Femur (tissue), 1 donor: Measurements from ENCODE around the gene DUSP15.
A peak's percentile ranks its signal among the peaks of the same experiment; 100 is the strongest.

Source experiments
- DNase-seq: peaks from one replicate; pipeline ENCODE4 v3.0.0-alpha.2; 2017

DUSP15 gene

DNA sequence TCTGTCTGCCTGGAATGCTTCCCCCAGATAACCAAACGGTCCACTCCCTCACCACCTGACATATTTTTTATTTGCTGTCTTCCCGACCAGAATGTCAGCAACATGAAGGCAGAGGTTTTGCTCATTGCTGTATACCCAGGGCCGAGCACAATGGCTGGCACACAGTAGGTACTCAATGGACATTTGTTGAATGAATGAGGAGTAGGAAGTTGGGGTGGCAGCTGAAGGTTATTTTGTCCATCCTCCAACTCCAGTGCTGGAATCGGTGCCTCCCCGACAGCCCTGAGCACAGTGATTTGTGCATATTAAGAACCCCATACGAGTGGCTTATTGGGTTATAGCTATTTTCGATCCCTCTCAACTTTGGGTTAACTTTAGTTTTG is 10.3 kb downstream of the DUSP15 start:
- no peak for DNase-seq

DNA sequence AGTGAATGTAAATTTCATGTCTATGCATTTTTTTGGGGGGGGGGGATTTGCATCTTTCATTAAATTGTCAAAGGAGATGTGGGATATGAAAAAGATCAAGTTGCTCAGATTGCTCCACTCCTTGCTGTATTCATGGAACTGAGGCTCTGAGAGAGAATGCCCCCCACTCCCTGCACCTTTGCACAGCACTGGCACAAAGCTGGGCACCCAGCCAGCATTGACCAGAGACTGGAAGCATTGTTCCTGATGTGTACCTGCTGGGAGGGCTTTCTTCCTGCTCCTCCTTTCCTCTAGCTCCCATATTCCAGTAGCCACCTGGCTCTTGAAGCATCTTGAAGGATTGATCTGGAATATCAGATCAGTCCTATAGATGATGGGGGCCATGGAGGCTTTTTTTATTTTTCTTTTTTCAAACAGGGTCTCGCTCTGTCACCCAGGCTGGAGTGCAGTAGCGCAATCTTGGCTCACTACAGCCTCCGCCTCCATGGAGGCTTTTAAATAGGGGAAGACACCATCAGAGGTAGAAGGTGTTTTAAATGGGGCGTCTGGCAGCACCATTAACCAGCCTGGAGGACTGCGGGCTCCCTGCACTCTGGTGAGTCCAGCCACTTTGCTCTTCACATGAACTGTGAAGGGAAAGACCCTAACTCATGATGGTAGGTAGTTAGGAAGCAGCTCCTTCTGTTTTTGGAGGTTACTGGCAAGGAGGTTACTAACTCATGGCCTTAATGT is 10.9 kb downstream of the DUSP15 start:
- peak; percentile 15 for DNase-seq

- DNase-seq, result peak; percentile 46
Observed at GRCh38 chr20:31858760-31859083, 11.6 kb downstream of the DUSP15 start.

- DNase-seq, result peak; percentile 13
Observed at GRCh38 chr20:31857861-31858759, 12.2 kb downstream of the DUSP15 start.

DNA sequence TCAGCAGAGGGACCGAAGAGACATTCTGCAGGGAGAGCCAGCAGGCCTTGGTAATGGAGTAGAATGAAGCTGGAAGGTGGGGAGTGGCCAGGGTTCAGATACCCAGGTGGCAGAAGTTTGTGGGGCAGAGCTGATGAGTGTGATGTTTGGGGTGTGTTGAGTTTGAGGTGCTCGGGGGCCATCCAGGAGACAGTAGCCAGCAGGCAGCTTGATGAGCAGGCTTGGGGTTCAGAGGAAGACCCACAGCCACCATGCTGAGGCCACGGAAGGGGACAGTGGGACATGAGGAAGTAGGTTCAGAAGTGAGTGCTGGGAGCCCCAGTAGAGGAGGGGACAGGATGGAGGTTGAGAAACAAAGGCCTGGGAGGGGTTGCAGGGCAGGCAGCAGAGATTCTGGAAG is 13.8 kb downstream of the DUSP15 start:
- DNase-seq, result peak; percentile 10

DNA sequence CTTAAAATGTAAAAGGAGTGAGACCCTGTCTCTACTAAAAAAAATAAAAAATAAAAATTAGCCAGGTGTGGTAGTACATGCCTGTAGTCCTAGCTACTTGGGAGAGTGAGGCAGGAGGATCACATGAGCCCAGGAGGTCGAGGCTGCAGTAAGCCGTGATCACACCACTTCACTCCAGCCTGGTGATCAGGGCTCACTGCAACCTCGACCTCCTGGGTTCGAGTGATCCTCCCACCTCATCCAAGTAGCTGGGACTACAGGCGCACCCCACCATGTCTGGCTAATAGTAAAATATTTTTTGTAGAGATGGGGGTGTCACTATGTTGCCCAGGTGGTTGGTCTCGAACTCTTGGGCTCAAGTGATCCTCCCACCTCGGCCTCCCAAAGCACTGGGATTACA is 16.8 kb downstream of the DUSP15 start:
- DNase-seq, result no peak

GRCh38 chr20:31851240-31851955 is 18.9 kb downstream of the DUSP15 start:
- DNase-seq, result no peak

DNA sequence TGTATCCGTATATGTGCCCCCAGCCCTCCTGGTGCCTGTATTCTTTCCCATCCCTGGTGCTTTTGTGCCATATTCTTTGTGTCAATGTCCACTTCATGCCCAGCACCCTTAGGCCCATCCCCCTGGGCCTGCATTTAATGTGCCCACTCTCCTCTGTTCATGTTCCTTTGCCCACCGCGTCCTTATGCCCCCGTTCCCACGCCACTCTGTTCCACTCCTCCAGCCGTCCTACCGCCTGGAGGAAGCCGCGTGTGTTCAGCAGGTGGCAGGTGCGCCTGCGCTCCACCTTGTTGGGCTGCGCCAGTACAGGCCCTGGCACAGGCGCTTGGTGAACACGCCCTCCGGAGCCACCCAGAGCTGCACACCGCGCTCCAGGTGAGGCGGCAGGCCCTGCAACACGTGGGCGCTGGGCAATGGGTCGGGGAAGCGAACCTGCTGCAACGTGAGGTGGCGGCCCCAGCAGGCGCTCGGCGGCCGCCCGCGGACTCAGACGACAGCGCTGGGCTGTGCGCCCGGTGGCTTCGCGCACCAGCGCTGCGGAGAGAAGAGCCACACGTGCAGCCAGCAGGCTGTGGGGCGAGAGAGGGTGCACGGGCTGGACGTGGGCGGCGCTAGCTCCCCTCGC is 20.9 kb downstream of the DUSP15 start:
- DNase-seq, result no peak

DNA sequence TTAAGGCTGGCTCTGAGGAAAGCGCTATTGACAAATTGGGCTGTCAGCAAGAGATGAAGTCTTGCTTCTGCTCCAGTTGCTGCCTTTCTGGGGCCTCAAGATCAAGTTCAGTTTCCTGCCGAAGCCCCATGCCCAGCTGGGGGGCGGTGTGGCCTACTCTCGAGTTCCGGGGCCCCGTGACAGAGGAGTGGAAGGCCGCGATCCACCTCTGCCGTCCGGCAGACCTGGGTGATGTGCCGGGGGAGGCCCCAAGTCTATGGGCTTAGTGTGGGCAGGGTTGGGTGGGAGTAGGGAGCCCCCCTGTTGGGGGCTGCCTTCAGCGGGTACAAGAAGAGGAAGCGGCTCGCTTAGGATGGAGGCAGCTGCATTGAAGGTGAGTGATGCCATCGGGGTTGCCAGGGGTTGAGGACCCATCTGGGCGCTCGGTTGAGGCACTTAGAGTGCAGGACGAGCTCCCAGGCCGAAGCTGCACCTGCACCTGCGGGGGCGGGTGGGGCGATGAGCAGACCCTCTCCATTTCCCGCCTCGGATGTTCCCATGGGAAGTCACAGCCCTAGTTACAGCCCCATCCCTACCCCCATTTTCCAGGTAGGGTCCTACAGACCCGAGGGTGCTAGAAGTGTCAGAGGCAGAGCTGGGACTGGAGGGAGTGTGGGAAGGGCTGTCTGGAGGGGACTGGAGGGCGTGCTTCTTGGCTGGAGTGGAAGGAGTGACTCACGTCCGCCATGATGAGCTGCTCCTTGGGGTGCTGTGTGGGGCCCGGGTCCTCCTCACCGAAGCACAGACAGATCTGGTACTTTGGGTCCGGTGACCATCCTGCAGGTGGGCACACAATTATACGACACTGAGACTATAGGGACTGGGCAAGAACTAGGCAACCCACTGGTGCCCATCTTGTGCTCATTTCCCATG is 22.0 kb downstream of the DUSP15 start:
- no peak for DNase-seq

GRCh38 chr20:31846793-31847138 is 23.6 kb downstream of the DUSP15 start:
- no peak for DNase-seq

GRCh38 chr20:31845300-31845863 is 24.9 kb downstream of the DUSP15 start, which contains the start of gene FOXS1:
Gene FOXS1 (minus strand): TSS chr20:31845604. CDS start chr20:31845542, 62 bp downstream.
- peak; percentile 68 for DNase-seq

GRCh38 chr20:31844737-31845299 is 25.5 kb downstream of the DUSP15 start:
- DNase-seq, result no peak

DNA sequence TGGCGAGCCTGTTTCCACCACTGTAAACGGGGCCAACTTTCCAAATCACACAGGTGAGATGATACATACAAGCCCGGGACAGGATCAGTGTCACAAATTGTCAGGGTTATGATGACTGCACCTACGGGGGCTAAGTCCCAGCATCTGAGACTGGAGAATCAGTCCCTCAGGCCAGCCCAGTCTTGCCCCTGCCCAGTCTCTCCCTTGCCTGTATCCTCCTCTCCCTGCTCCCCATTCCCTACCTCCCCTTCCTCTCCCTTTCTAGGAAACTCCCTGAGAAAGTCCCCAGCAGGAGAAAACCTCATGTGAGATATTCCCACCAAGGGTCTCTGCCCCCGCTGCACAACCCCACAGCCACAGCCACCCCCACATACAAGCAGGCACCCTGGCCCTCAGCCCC is 26.4 kb downstream of the DUSP15 start:
- no peak for DNase-seq

DNA sequence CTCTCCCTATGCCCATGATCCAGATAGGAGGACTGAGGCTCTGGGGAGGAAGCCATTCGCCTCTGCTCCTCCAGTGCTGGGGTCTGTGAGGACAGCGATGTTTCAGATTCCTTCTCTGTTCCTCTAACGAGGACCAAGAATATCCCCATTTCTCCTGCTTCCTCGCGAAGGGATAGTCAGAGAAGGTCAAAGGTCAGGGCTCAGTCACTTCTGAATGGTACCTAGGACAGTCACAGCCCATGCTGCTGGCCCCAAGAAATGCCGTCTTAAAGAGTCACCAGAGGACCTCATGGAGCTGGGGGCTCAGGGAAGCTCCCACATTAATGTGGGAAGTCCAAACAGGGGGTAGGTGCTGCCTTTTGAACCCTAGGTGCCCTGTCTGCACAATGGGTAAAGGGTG is 27.0 kb downstream of the DUSP15 start:
- no peak for DNase-seq

- peak; percentile 70 for DNase-seq
Observed at GRCh38 chr20:31842471-31843157, 27.7 kb downstream of the DUSP15 start.

DNA sequence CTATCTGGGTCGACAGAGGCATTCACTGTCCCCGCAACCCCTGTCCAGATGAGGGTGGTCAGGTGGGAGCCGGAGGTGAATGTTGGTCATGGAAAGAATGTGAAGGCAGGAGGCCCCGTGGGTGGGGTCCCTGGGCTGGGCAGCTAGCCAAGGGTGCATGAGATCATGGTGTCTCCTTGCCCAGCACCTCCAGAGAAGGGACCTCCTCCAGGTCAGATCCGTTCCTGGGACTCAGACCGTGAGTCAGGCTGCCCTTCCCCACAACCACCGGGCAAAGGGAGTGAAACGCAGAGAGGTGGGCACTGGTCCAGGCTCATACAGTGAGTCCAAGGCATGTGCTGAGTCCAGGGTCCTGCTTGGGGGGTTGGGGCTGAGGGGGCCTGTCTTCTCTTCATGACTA is 28.4 kb downstream of the DUSP15 start:
- peak; percentile 64 for DNase-seq

GRCh38 chr20:31840906-31841816 is 29.2 kb downstream of the DUSP15 start:
- DNase-seq, result no peak

GRCh38 chr20:31839782-31840487 is 30.4 kb downstream of the DUSP15 start:
- DNase-seq, result no peak
